ENCODE results near the gene BARX2. TPM values are rescaled to one million over a fixed set of nuclear protein-coding genes. Genes with fewer than 3 reads are reported as not detected.
"Not testable (repeated sequence)": the region's sequence is repeated elsewhere in the genome, so short reads cannot be mapped to it uniquely, and the experiment has no call there.

The BARX2 gene
- not detected for total RNA-seq

- Histone ChIP-seq H3K4me3 (peak within 1 kb of the TSS in 2 of 4 donors; percentile 34 to 35), H3K27ac (peak within 1 kb of the TSS in 1 of 4 donors; percentile 61), H3K4me1 (peaks cover 0 to 40% (median 17%) of the 10 kb centered on the region in 4 donors), H3K36me3 (no peaks in the 10 kb centered on the region), H3K9me3 (no peaks in the 10 kb centered on the region), H3K27me3 (peaks cover 0 to 84% of the 10 kb centered on the region in 2 donors)
- DNase-seq (ENCODE audit: low spot score in 2 of 2): no peak
- TF ChIP-seq EP300 (IDR thresholded peaks at IDR 0.05) (no peak), POLR2A (IDR thresholded peaks at IDR 0.05) (no peak), CTCF (IDR thresholded peaks at IDR 0.05) (no peak)
- WGBS, 2 donors: 3 to 5% methylated on average over 47 to 67 of the region's 81 CpGs
Measured at GRCh38 chr11:129375751-129376657, at the start of gene BARX2. Gene BARX2 (plus strand): TSS chr11:129375848. CDS start chr11:129376036, 188 bp downstream.

GRCh38 chr11:129326921-129327320, 48.7 kb upstream of the BARX2 start:
- TF ChIP-seq POLR2A (IDR thresholded peaks at IDR 0.05) (no peak), EP300 (IDR thresholded peaks at IDR 0.05) (no peak), CTCF (IDR thresholded peaks at IDR 0.05) (no peak)
- 93 to 99% methylated on average over 2 of the region's 2 CpGs for WGBS, 2 donors
- DNase-seq (ENCODE audit: low spot score in 2 of 2): no peak
- H3K36me3 ChIP-seq: no peaks in the 10 kb centered on the region
- H3K9me3 ChIP-seq: no peaks in the 10 kb centered on the region
- peaks cover 0 to 22% (median 0%) of the 10 kb centered on the region in 4 donors for H3K4me1 ChIP-seq
- H3K4me3 ChIP-seq: no peak overlapping the region
- no peaks in the 10 kb centered on the region for H3K27me3 ChIP-seq
- H3K27ac ChIP-seq: no peak overlapping the region

- DNase-seq (ENCODE audit: low spot score in 2 of 2); H3K27me3 ChIP-seq; H3K27ac ChIP-seq; H3K9me3 ChIP-seq; H3K36me3 ChIP-seq; H3K4me3 ChIP-seq: not testable (repeated sequence)
- peaks cover 0 to 22% (median 0%) of the 10 kb centered on the region in 4 donors for H3K4me1 ChIP-seq
- 67 to 68% methylated on average over 4 of the region's 4 CpGs for WGBS, 2 donors
Measured at GRCh38 chr11:129327708-129328107, 47.9 kb upstream of the BARX2 start.

- no peak for DNase-seq (ENCODE audit: low spot score in 2 of 2)
- Histone ChIP-seq H3K27ac (no peak overlapping the region), H3K9me3 (no peaks in the 10 kb centered on the region), H3K27me3 (no peaks in the 10 kb centered on the region), H3K4me3 (no peak overlapping the region), H3K4me1 (peaks cover 0 to 14% (median 0%) of the 10 kb centered on the region in 4 donors), H3K36me3 (no peaks in the 10 kb centered on the region)
- TF ChIP-seq CTCF (IDR thresholded peaks at IDR 0.05) (no peak), POLR2A (IDR thresholded peaks at IDR 0.05) (no peak), EP300 (IDR thresholded peaks at IDR 0.05) (no peak)
Measured at GRCh38 chr11:129328756-129329155, 46.9 kb upstream of the BARX2 start.

- TF ChIP-seq EP300 (IDR thresholded peaks at IDR 0.05): no peak
- TF ChIP-seq POLR2A (IDR thresholded peaks at IDR 0.05): no peak
- no peak for TF ChIP-seq CTCF (IDR thresholded peaks at IDR 0.05)
- DNase-seq (ENCODE audit: low spot score in 2 of 2): no peak
- Histone ChIP-seq H3K27ac (no peak overlapping the region), H3K36me3 (no peaks in the 10 kb centered on the region), H3K4me1 (no peaks in the 10 kb centered on the region), H3K4me3 (no peak overlapping the region), H3K27me3 (no peaks in the 10 kb centered on the region), H3K9me3 (no peaks in the 10 kb centered on the region)
- 87 to 93% methylated on average over 5 of the region's 5 CpGs for WGBS, 2 donors
Measured at GRCh38 chr11:129331217-129331616, 44.4 kb upstream of the BARX2 start.

Measured in tibial nerve (tissue), 4 donors.